OCI-LY1 (cell line): Measurements from ENCODE around the gene AQR.

Experiments used
- H2AFZ ChIP-seq: fragments of 200-600 bp; sonication (generic), shearing (Covaris generic); 2 replicates; pipeline ENCODE4 v1.6.0; 2014; ENCODE audit warnings: antibody characterized with exemption, mild to moderate bottlenecking, low read length
- H3F3A ChIP-seq: fragments of 200-600 bp; sonication (generic), shearing (Covaris generic); 2 replicates; pipeline ENCODE4 v1.6.0; 2014; ENCODE audit warnings: mild to moderate bottlenecking, antibody characterized with exemption, low read length, moderate library complexity; ENCODE audit not compliant: insufficient read depth
- H3K27ac ChIP-seq: fragments of 200-600 bp; sonication (generic); 2 replicates; pipeline ENCODE4 v1.5.1; 2014; ENCODE audit warnings: low read length, mixed run types, mild to moderate bottlenecking, low read depth; ENCODE audit not compliant: poor library complexity, severe bottlenecking
- H3K27me3 ChIP-seq: fragments of 200-600 bp; sonication (generic); 2 replicates; pipeline ENCODE4 v1.6.0; 2014; ENCODE audit warnings: antibody characterized with exemption, mild to moderate bottlenecking, low read length, moderate library complexity; ENCODE audit not compliant: insufficient read depth
- H3K36me3 ChIP-seq: fragments of 200-600 bp; sonication (generic); 2 replicates; pipeline ENCODE4 v1.6.1; 2014; ENCODE audit warnings: mild to moderate bottlenecking, antibody characterized with exemption, low read length, moderate library complexity, mixed read lengths; ENCODE audit not compliant: insufficient read depth
- H3K4me1 ChIP-seq: fragments of 200-600 bp; sonication (generic); 2 replicates; pipeline ENCODE4 v1.5.1; 2014; ENCODE audit warnings: mild to moderate bottlenecking, low read length, moderate library complexity; ENCODE audit not compliant: insufficient read depth, severe bottlenecking
- H3K4me2 ChIP-seq: fragments of 200-600 bp; sonication (generic), shearing (Covaris generic); 2 replicates; pipeline ENCODE4 v1.6.1; 2014; ENCODE audit warnings: low read length
- H3K4me3 ChIP-seq: fragments of 200-600 bp; sonication (generic); 2 replicates; pipeline ENCODE4 v1.5.1; 2014; ENCODE audit warnings: low read length, low read depth, mild to moderate bottlenecking, mixed read lengths; ENCODE audit not compliant: poor library complexity, severe bottlenecking
- H3K79me2 ChIP-seq: fragments of 200-600 bp; shearing (Covaris generic); 2 replicates; pipeline ENCODE4 v1.6.1; 2016; ENCODE audit warnings: mixed run types, low read length, mixed read lengths; ENCODE audit not compliant: insufficient read depth
- H3K9ac ChIP-seq: fragments of 200-600 bp; sonication (generic), shearing (Covaris generic); 2 replicates; pipeline ENCODE4 v1.6.1; 2014; ENCODE audit warnings: mild to moderate bottlenecking, low read length, mixed read lengths
- H3K9me2 ChIP-seq: fragments of 200-600 bp; sonication (generic), shearing (Covaris generic); 2 replicates; pipeline ENCODE4 v1.6.1; 2014; ENCODE audit warnings: low read depth, mild to moderate bottlenecking, low read length, mixed read lengths
- H3K9me3 ChIP-seq: fragments of 200-600 bp; shearing (Covaris generic); 2 replicates; pipeline ENCODE4 v1.6.1; 2014; ENCODE audit warnings: low read length, mixed read lengths
- H4K20me1 ChIP-seq: fragments of 200-600 bp; sonication (generic), shearing (Covaris generic); 2 replicates; pipeline ENCODE4 v1.6.0; 2016; ENCODE audit warnings: mild to moderate bottlenecking, low read length; ENCODE audit not compliant: insufficient read depth
- CTCF ChIP-seq: fragments of 200-600 bp; sonication (generic), shearing (Covaris generic); IDR thresholded peaks from 2 replicates; pipeline ENCODE4 v1.5.1; 2017; ENCODE audit warnings: mild to moderate bottlenecking, antibody characterized with exemption, low read length, moderate library complexity, mixed read lengths
- EZH2 ChIP-seq: fragments of 200-600 bp; sonication (generic), shearing (Covaris generic); IDR thresholded peaks from 2 replicates; pipeline ENCODE4 v1.8.0; 2017; ENCODE audit warnings: borderline replicate concordance, mixed run types, mild to moderate bottlenecking, antibody characterized with exemption, low read length, moderate library complexity, mixed read lengths

The AQR gene

GRCh38 chr15:34883042-34883441 lies 86.5 kb downstream of the AQR start:
- no peak overlapping the region for H3K27ac ChIP-seq

GRCh38 chr15:34879107-34879506 lies 90.4 kb downstream of the AQR start:
- Histone ChIP-seq H3K9ac (no peak overlapping the region), H3K9me3 (no peaks in the 10 kb centered on the region), H3K4me1 (no peaks in the 10 kb centered on the region), H3K27me3 (no peaks in the 10 kb centered on the region), H3K36me3 (peaks cover 80% of the 10 kb centered on the region), H4K20me1 (no peaks in the 10 kb centered on the region), H3F3A (peaks cover 5% of the 10 kb centered on the region; the same call in 1 of the 2 replicates), H3K4me3 (no peak overlapping the region), H3K9me2 (no peaks in the 10 kb centered on the region), H3K4me2 (no peak overlapping the region), H2AFZ (no peak overlapping the region), H3K27ac (no peak overlapping the region), H3K79me2 (no peaks in the 10 kb centered on the region)
- TF ChIP-seq CTCF: no peak
- no peak for TF ChIP-seq EZH2

More at GRCh38 chr15:34883042-34883441, 86.5 kb downstream of the AQR start:
- H3K9ac ChIP-seq: no peak overlapping the region
- no peak overlapping the region for H3K4me3 ChIP-seq
- H3K36me3 ChIP-seq: peaks cover 83% of the 10 kb centered on the region
- no peaks in the 10 kb centered on the region for H3K9me3 ChIP-seq
- peaks cover 5% of the 10 kb centered on the region; the same call in 1 of the 2 replicates for H3F3A ChIP-seq
- no peaks in the 10 kb centered on the region for H3K79me2 ChIP-seq
- H3K9me2 ChIP-seq: no peaks in the 10 kb centered on the region
- H4K20me1 ChIP-seq: no peaks in the 10 kb centered on the region
- H2AFZ ChIP-seq: no peak overlapping the region
- no peak overlapping the region for H3K4me2 ChIP-seq
- TF ChIP-seq EZH2 (no peak), CTCF (no peak)
- no peaks in the 10 kb centered on the region for H3K4me1 ChIP-seq
- H3K27me3 ChIP-seq: no peaks in the 10 kb centered on the region

- Histone ChIP-seq H3K9me2 (no peaks in the 10 kb centered on the region), H3K4me1 (no peaks in the 10 kb centered on the region), H3K4me2 (no peak overlapping the region), H4K20me1 (no peaks in the 10 kb centered on the region), H3K36me3 (peaks cover 77% of the 10 kb centered on the region), H3K27me3 (no peaks in the 10 kb centered on the region), H3F3A (peaks cover 5% of the 10 kb centered on the region; the same call in 1 of the 2 replicates), H3K4me3 (no peak overlapping the region), H3K9ac (no peak overlapping the region), H3K79me2 (no peaks in the 10 kb centered on the region), H3K9me3 (no peaks in the 10 kb centered on the region), H3K27ac (no peak overlapping the region), H2AFZ (no peak overlapping the region)
- TF ChIP-seq CTCF: no peak
- TF ChIP-seq EZH2: no peak
Observed at GRCh38 chr15:34876640-34877039, 92.9 kb downstream of the AQR start.
